Gastroesophageal sphincter (tissue), 3 donors: ENCODE data around the gene DMD.

Experiments
- EP300 ChIP-seq: sonication (generic); formaldehyde crosslinking; IDR thresholded peaks from one replicate; pipeline ENCODE4 v1.6.1; 2017; ENCODE audit warnings: antibody characterized with exemption, mild to moderate bottlenecking
- POLR2A ChIP-seq, 2 donors: fragments of 450-650 bp; IDR thresholded peaks; one replicate each; pipeline ENCODE4 v1.6.1; 2017; ENCODE audit warnings: antibody characterized with exemption in 2 of 2, mild to moderate bottlenecking in 2 of 2, moderate library complexity in 1 of 2
- POLR2AphosphoS5 ChIP-seq: sonication (generic); formaldehyde crosslinking; IDR thresholded peaks from one replicate; pipeline ENCODE4 v1.6.1; 2017; ENCODE audit warnings: antibody characterized with exemption
- TF ChIP-seq, protein P1 (sequence below), 4 experiments: fragments of 200-600 bp in 2 of 4; fragments of 450-650 bp in 2 of 4; sonication (generic) in 1 of 4; IDR thresholded peaks; one replicate each; pipeline ENCODE4 v1.5.1; 2017 to 2019; ENCODE audit warnings: antibody characterized with exemption in 4 of 4, mild to moderate bottlenecking in 2 of 4, moderate library complexity in 2 of 4

DNA sequence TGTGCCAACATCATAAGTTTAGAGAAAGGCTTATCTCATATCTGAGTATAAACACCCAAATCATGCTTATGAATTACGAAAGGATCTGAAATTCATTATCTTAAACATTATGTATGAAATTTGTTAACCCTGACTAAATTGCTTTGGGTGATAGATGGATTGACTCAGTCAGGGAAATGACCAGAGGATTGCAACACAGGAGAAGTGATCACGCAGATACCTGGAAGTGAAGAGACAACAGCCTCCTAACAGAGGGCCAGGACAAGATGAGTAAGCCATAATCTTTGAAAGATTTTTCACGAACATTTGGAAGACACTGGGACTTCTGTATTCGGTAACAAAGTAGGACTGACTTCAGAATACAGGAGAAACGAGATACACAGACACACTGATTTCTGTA, 363.4 kb downstream of the DMD start:
- TF ChIP-seq POLR2A (IDR thresholded peaks at IDR 0.05), result no peak
- TF ChIP-seq, protein P1, sequence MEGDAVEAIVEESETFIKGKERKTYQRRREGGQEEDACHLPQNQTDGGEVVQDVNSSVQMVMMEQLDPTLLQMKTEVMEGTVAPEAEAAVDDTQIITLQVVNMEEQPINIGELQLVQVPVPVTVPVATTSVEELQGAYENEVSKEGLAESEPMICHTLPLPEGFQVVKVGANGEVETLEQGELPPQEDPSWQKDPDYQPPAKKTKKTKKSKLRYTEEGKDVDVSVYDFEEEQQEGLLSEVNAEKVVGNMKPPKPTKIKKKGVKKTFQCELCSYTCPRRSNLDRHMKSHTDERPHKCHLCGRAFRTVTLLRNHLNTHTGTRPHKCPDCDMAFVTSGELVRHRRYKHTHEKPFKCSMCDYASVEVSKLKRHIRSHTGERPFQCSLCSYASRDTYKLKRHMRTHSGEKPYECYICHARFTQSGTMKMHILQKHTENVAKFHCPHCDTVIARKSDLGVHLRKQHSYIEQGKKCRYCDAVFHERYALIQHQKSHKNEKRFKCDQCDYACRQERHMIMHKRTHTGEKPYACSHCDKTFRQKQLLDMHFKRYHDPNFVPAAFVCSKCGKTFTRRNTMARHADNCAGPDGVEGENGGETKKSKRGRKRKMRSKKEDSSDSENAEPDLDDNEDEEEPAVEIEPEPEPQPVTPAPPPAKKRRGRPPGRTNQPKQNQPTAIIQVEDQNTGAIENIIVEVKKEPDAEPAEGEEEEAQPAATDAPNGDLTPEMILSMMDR (IDR thresholded peaks at IDR 0.05), result no peak
- TF ChIP-seq POLR2AphosphoS5, result no peak
- no peak for TF ChIP-seq EP300
